OCI-LY3 (cell line): Measurements from ENCODE around the gene TANGO6.

Source experiments
- H2AFZ ChIP-seq: fragments of 200-600, 300-600 bp; shearing (Covaris generic); 2 replicates; pipeline ENCODE4 v1.6.0; 2014; ENCODE audit warnings: antibody characterized with exemption, low read depth, low read length
- H3K27ac ChIP-seq: fragments of 200-600, 300-600 bp; sonication (generic); 2 replicates; pipeline ENCODE4 v1.5.1; 2014; ENCODE audit warnings: mild to moderate bottlenecking, low read length, moderate library complexity, mixed read lengths
- H3K27me3 ChIP-seq: fragments of 200-600, 300-600 bp; sonication (generic); 2 replicates; pipeline ENCODE4 v1.6.1; 2014; ENCODE audit warnings: low read depth, low read length, mixed read lengths
- H3K36me3 ChIP-seq: fragments of 200-600, 300-600 bp; sonication (generic); replicated peaks from 2 replicates; pipeline ENCODE3; 2014; ENCODE audit warnings: low read depth, low read length, mixed read lengths
- H3K4me1 ChIP-seq: fragments of 300-600, 200-600 bp; sonication (generic); 2 replicates; pipeline ENCODE4 v1.6.1; 2014; ENCODE audit warnings: low read length, mixed read lengths
- H3K4me2 ChIP-seq: fragments of 200-600, 300-600 bp; sonication (generic); 2 replicates; pipeline ENCODE4 v1.6.1; 2014; ENCODE audit warnings: low read length, mixed read lengths
- H3K4me3 ChIP-seq: fragments of 300-600, 200-600 bp; sonication (generic); 2 replicates; pipeline ENCODE4 v1.5.1; 2014; ENCODE audit warnings: antibody characterized with exemption, mild to moderate bottlenecking, low read length, moderate library complexity
- H3K79me2 ChIP-seq: fragments of 300-600, 200-600 bp; shearing (Covaris generic); 2 replicates; pipeline ENCODE4 v1.6.1; 2014; ENCODE audit warnings: mild to moderate bottlenecking, low read length, mixed read lengths
- H3K9ac ChIP-seq: fragments of 300-600, 200-600 bp; shearing (Covaris generic); 2 replicates; pipeline ENCODE4 v1.6.0; 2014; ENCODE audit warnings: mild to moderate bottlenecking, low read length, moderate library complexity
- H3K9me3 ChIP-seq: fragments of 200-600, 300-600 bp; shearing (Covaris generic); 2 replicates; pipeline ENCODE4 v1.6.1; 2014; ENCODE audit warnings: low read length, mixed read lengths; ENCODE audit not compliant: insufficient read depth
- H4K20me1 ChIP-seq: fragments of 200-600, 300-600 bp; sonication (generic); 2 replicates; pipeline ENCODE4 v1.6.1; 2016; ENCODE audit warnings: low read length, mixed read lengths; ENCODE audit not compliant: insufficient read depth
- EZH2phosphoT487 ChIP-seq: fragments of 200-600 bp; shearing (Covaris generic); IDR thresholded peaks from 2 replicates; pipeline ENCODE4 v1.6.1; 2018; ENCODE audit warnings: antibody characterized with exemption, mixed run types, low read depth
- TF ChIP-seq, protein P1 (sequence below): fragments of 200-600, 300-600 bp; sonication (generic); IDR thresholded peaks from 2 replicates; pipeline ENCODE4 v1.5.1; 2014; ENCODE audit warnings: antibody characterized with exemption, low read length, low read depth

TANGO6 gene

GRCh38 chr16:68873635-68874471 lies 30.5 kb downstream of the TANGO6 start:
- Histone ChIP-seq H3K4me3 (no peak overlapping the region), H3K9me3 (no peaks in the 10 kb centered on the region), H3K36me3 (peaks cover 51% of the 10 kb centered on the region), H3K4me1 (peaks cover 12% of the 10 kb centered on the region), H2AFZ (no peak overlapping the region), H3K4me2 (no peak overlapping the region), H4K20me1 (no peaks in the 10 kb centered on the region), H3K79me2 (no peaks in the 10 kb centered on the region), H3K27ac (no peak overlapping the region), H3K9ac (no peak overlapping the region), H3K27me3 (no peaks in the 10 kb centered on the region)
- TF ChIP-seq EZH2phosphoT487: no peak
- TF ChIP-seq, protein P1, sequence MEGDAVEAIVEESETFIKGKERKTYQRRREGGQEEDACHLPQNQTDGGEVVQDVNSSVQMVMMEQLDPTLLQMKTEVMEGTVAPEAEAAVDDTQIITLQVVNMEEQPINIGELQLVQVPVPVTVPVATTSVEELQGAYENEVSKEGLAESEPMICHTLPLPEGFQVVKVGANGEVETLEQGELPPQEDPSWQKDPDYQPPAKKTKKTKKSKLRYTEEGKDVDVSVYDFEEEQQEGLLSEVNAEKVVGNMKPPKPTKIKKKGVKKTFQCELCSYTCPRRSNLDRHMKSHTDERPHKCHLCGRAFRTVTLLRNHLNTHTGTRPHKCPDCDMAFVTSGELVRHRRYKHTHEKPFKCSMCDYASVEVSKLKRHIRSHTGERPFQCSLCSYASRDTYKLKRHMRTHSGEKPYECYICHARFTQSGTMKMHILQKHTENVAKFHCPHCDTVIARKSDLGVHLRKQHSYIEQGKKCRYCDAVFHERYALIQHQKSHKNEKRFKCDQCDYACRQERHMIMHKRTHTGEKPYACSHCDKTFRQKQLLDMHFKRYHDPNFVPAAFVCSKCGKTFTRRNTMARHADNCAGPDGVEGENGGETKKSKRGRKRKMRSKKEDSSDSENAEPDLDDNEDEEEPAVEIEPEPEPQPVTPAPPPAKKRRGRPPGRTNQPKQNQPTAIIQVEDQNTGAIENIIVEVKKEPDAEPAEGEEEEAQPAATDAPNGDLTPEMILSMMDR: no peak

GRCh38 chr16:68875871-68876270 lies 32.5 kb downstream of the TANGO6 start:
- H3K27ac ChIP-seq: no peak overlapping the region
- peaks cover 47% of the 10 kb centered on the region for H3K36me3 ChIP-seq
- no peak overlapping the region for H3K9ac ChIP-seq
- H3K4me1 ChIP-seq: no peaks in the 10 kb centered on the region
- H3K4me2 ChIP-seq: no peak overlapping the region
- no peaks in the 10 kb centered on the region for H3K27me3 ChIP-seq
- no peaks in the 10 kb centered on the region for H3K9me3 ChIP-seq
- TF ChIP-seq EZH2phosphoT487: no peak
- TF ChIP-seq, protein P1: no peak
- no peak overlapping the region for H3K4me3 ChIP-seq
- no peak overlapping the region for H2AFZ ChIP-seq
- no peaks in the 10 kb centered on the region for H3K79me2 ChIP-seq
- H4K20me1 ChIP-seq: no peaks in the 10 kb centered on the region

DNA sequence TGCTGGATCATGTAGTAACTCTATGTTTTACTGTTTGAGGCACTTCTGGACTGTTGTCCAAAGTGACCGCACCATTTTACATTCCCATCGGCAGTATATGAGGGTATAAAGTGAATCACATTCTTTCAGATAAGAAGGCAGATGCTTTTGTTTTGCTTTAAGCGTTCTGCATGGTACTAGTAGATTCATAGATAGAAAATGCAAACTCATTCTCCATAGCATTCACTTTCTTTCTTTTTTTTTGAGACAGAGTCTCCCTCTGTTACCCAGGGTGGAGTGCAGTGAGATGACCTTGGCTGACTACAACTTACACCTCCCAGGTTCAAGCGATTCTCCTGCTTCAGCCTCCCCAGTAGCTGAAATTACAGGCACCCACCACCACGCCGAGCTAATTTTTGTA lies 40.4 kb downstream of the TANGO6 start:
- Histone ChIP-seq H4K20me1 (no peaks in the 10 kb centered on the region), H3K9me3 (no peaks in the 10 kb centered on the region), H3K27ac (no peak overlapping the region), H3K9ac (no peak overlapping the region), H3K4me3 (no peak overlapping the region), H3K27me3 (no peaks in the 10 kb centered on the region), H3K4me2 (no peak overlapping the region), H3K79me2 (no peaks in the 10 kb centered on the region), H3K36me3 (peaks cover 22% of the 10 kb centered on the region), H2AFZ (no peak overlapping the region), H3K4me1 (peaks cover 4% of the 10 kb centered on the region; the same call in 1 of the 2 replicates)
- TF ChIP-seq, protein P1: no peak
- no peak for TF ChIP-seq EZH2phosphoT487

DNA sequence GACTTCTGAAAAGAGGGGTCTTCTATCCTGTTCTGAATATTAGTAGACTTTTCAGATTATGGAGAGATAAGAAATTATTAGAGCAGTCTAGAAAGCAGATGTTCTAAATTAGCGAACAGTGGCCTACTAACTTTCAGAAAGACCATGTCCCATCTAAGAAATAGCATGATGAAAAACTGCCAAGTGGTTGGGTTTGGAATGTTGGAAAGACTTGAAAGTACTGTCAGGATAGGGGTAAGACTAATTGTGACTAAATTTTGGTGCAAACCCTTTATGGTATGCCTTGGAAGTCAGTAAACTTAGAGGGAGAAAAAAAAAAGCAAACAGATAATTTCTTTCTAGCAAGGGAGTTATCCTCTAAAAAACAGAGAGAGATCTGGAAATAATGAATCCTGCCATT lies 41.1 kb downstream of the TANGO6 start:
- Histone ChIP-seq H3K27ac (no peak overlapping the region), H2AFZ (no peak overlapping the region), H3K79me2 (no peaks in the 10 kb centered on the region), H3K36me3 (peaks cover 22% of the 10 kb centered on the region), H3K4me2 (no peak overlapping the region), H3K4me1 (peaks cover 4% of the 10 kb centered on the region; the same call in 1 of the 2 replicates), H3K27me3 (no peaks in the 10 kb centered on the region), H3K9me3 (no peaks in the 10 kb centered on the region), H4K20me1 (no peaks in the 10 kb centered on the region), H3K4me3 (no peak overlapping the region), H3K9ac (no peak overlapping the region)
- no peak for TF ChIP-seq EZH2phosphoT487
- TF ChIP-seq, protein P1: no peak
